ENCODE results near the gene POGLUT2.

- TF ChIP-seq CTCF (IDR thresholded peaks at IDR 0.05): no peak
- no peak for TF ChIP-seq EP300 (IDR thresholded peaks at IDR 0.05; ENCODE audit: low read depth)
Measured at GRCh38 chr13:102757006-102757405, 41.8 kb downstream of the POGLUT2 start.

Data from transverse colon (tissue), 3 donors.